Measurements from ENCODE around the gene SLC16A9. TPM values are rescaled to one million over a fixed set of nuclear protein-coding genes. Genes with fewer than 3 reads are reported as not detected.

The SLC16A9 gene
- total RNA-seq, 1 donor from 2014 or later, result 3.1 TPM

DNA sequence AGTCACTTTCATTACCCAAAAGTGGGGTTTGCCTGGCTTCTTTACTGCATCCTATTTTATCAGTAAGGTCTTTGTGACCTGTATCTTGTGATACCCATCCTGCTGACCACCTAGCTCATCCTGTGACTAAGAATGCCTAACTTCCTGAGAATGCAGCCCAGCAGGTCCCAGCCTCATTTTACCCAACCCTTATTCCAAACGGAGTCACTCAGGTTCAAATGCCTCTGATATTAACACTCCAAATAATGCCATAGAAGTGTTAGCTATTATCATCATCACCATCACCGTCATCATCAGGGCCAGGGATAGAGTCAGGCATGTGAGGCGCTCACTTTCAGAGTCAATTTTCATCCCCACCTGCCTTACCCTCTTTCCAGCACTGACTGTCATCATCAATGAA lies 85.5 kb downstream of the SLC16A9 start:
- H3K27ac ChIP-seq (ENCODE audit: low read depth, low read length), result no peak overlapping the region
- H3K4me3 ChIP-seq (ENCODE audit: low read length in 3 of 3), result no peak overlapping the region
- no peak overlapping the region for H3K9ac ChIP-seq (ENCODE audit: low read depth in 1 of 3, low read length in 3 of 3)
- H3K27me3 ChIP-seq (ENCODE audit: control insufficient read depth in 3 of 3, insufficient read depth in 3 of 3, low read length in 3 of 3), result no peaks in the 10 kb centered on the region
- no peaks in the 10 kb centered on the region for H3K9me3 ChIP-seq (ENCODE audit: control insufficient read depth in 3 of 3, low read length in 3 of 3)
- no peaks in the 10 kb centered on the region for H3K36me3 ChIP-seq (ENCODE audit: control insufficient read depth in 3 of 3, insufficient read depth in 3 of 3, low read length in 3 of 3)
- peaks cover 2 to 4% (median 3%) of the 10 kb centered on the region in 3 donors for H3K4me1 ChIP-seq (ENCODE audit: control insufficient read depth in 3 of 3, insufficient read depth in 3 of 3, low read length in 3 of 3)

- peak overlapping the region; percentile 39 for H3K27ac ChIP-seq (ENCODE audit: low read depth, low read length)
- H3K9ac ChIP-seq (ENCODE audit: low read depth in 1 of 3, low read length in 3 of 3), result no peak overlapping the region
- H3K4me1 ChIP-seq (ENCODE audit: control insufficient read depth in 3 of 3, insufficient read depth in 3 of 3, low read length in 3 of 3), result peaks cover 2 to 4% (median 3%) of the 10 kb centered on the region in 3 donors
- H3K27me3 ChIP-seq (ENCODE audit: control insufficient read depth in 3 of 3, insufficient read depth in 3 of 3, low read length in 3 of 3), result no peaks in the 10 kb centered on the region
- no peaks in the 10 kb centered on the region for H3K9me3 ChIP-seq (ENCODE audit: control insufficient read depth in 3 of 3, low read length in 3 of 3)
- H3K4me3 ChIP-seq (ENCODE audit: low read length in 3 of 3), result peak overlapping the region in 1 of 3 donors; percentile 7
- H3K36me3 ChIP-seq (ENCODE audit: control insufficient read depth in 3 of 3, insufficient read depth in 3 of 3, low read length in 3 of 3), result no peaks in the 10 kb centered on the region
Measured at GRCh38 chr10:59623133-59624121, 86.2 kb downstream of the SLC16A9 start.

DNA sequence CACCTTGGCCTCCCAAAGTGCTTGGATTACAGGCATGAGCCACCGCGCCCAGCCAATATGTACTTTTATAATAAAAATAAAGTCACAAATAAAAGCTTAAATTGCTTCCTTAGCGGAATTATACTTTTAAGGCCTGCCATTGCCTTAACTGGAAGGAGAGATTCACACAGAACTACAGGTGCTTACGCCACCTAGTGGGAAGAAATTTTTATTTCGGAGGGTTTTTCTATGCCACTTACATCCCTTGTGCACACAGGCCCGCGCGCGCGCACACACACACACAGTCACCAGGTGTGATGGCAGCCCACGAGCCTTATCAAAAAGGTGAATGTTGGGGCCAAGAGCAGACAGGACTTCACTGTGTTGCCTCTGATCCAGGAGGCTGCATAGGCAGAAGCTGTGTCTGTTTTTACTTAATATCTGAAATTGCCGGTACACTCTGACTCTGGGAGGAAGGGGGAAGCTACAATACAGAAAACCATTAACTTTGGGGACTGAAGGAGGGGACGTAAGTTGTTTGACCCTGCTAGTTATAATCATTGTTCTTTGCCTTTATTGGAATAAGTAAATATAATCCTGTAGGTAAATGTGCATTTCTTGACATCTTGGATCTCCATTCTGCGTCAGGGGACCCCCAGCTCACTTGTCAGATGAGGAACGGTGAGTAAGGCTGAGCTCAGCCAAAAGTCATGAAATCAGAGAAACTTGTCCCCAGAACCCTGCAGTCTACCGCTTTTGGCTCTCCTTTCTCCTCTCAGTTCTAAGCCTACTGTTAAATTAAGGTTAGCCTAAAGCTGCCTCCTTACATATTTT lies 87.1 kb downstream of the SLC16A9 start:
- Histone ChIP-seq H3K27ac (ENCODE audit: low read depth, low read length) (peak overlapping the region; percentile 39), H3K9me3 (ENCODE audit: control insufficient read depth in 3 of 3, low read length in 3 of 3) (no peaks in the 10 kb centered on the region), H3K36me3 (ENCODE audit: control insufficient read depth in 3 of 3, insufficient read depth in 3 of 3, low read length in 3 of 3) (no peaks in the 10 kb centered on the region), H3K9ac (ENCODE audit: low read depth in 1 of 3, low read length in 3 of 3) (no peak overlapping the region), H3K4me1 (ENCODE audit: control insufficient read depth in 3 of 3, insufficient read depth in 3 of 3, low read length in 3 of 3) (peaks cover 2 to 4% (median 3%) of the 10 kb centered on the region in 3 donors), H3K27me3 (ENCODE audit: control insufficient read depth in 3 of 3, insufficient read depth in 3 of 3, low read length in 3 of 3) (no peaks in the 10 kb centered on the region), H3K4me3 (ENCODE audit: low read length in 3 of 3) (no peak overlapping the region)

DNA sequence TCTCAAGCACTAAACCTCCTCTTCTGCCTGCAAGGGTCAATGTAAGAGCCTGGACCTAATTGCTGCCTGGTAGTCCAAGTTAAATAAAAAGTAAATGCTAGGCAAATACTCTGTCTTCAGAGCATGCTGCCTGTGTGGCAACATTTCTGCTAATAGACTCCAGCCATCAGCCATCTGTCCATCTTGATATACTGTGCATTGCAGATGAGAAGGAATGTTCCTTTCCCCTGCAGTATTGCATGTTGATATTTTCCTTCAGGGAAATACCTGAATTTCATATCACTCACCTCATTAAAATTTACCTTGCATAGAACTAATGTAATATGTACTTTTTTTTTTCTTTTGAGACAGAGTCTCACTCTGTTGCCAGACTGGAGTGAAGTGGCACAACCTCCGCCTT lies 87.9 kb downstream of the SLC16A9 start:
- no peak overlapping the region for H3K4me3 ChIP-seq (ENCODE audit: low read length in 3 of 3)
- H3K9me3 ChIP-seq (ENCODE audit: control insufficient read depth in 3 of 3, low read length in 3 of 3), result no peaks in the 10 kb centered on the region
- H3K36me3 ChIP-seq (ENCODE audit: control insufficient read depth in 3 of 3, insufficient read depth in 3 of 3, low read length in 3 of 3), result no peaks in the 10 kb centered on the region
- H3K27ac ChIP-seq (ENCODE audit: low read depth, low read length), result no peak overlapping the region
- H3K9ac ChIP-seq (ENCODE audit: low read depth in 1 of 3, low read length in 3 of 3), result no peak overlapping the region
- H3K27me3 ChIP-seq (ENCODE audit: control insufficient read depth in 3 of 3, insufficient read depth in 3 of 3, low read length in 3 of 3), result no peaks in the 10 kb centered on the region
- peaks cover 2 to 4% (median 3%) of the 10 kb centered on the region in 3 donors for H3K4me1 ChIP-seq (ENCODE audit: control insufficient read depth in 3 of 3, insufficient read depth in 3 of 3, low read length in 3 of 3)

DNA sequence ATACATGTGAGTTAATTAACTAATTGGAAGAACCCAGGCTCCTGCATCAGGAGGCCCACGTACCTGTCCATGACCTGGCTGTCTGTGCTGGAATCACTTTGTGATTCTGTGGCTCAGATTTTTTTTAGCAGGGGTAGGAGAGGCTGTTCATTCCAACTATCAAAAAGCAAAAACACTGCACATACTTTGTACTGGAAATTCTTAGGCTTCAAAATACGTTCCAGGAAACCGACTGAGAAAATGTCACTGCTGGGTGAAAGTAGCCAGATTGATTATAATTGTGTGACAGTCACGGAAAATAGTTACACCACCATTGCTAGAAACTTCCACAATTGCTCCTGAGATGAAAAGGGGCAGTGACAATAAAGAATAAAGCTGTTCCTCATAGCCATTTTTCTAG lies 91.0 kb downstream of the SLC16A9 start:
- Histone ChIP-seq H3K9ac (ENCODE audit: low read depth in 1 of 3, low read length in 3 of 3) (no peak overlapping the region), H3K4me3 (ENCODE audit: low read length in 3 of 3) (no peak overlapping the region), H3K4me1 (ENCODE audit: control insufficient read depth in 3 of 3, insufficient read depth in 3 of 3, low read length in 3 of 3) (peaks cover 0 to 2% (median 0%) of the 10 kb centered on the region in 3 donors), H3K36me3 (ENCODE audit: control insufficient read depth in 3 of 3, insufficient read depth in 3 of 3, low read length in 3 of 3) (no peaks in the 10 kb centered on the region), H3K27me3 (ENCODE audit: control insufficient read depth in 3 of 3, insufficient read depth in 3 of 3, low read length in 3 of 3) (no peaks in the 10 kb centered on the region), H3K27ac (ENCODE audit: low read depth, low read length) (no peak overlapping the region), H3K9me3 (ENCODE audit: control insufficient read depth in 3 of 3, low read length in 3 of 3) (no peaks in the 10 kb centered on the region)

- no peaks in the 10 kb centered on the region for H3K9me3 ChIP-seq (ENCODE audit: control insufficient read depth in 3 of 3, low read length in 3 of 3)
- no peak overlapping the region for H3K27ac ChIP-seq (ENCODE audit: low read depth, low read length)
- H3K9ac ChIP-seq (ENCODE audit: low read depth in 1 of 3, low read length in 3 of 3), result no peak overlapping the region
- H3K27me3 ChIP-seq (ENCODE audit: control insufficient read depth in 3 of 3, insufficient read depth in 3 of 3, low read length in 3 of 3), result no peaks in the 10 kb centered on the region
- H3K4me1 ChIP-seq (ENCODE audit: control insufficient read depth in 3 of 3, insufficient read depth in 3 of 3, low read length in 3 of 3), result peaks cover 0 to 2% (median 0%) of the 10 kb centered on the region in 3 donors
- no peaks in the 10 kb centered on the region for H3K36me3 ChIP-seq (ENCODE audit: control insufficient read depth in 3 of 3, insufficient read depth in 3 of 3, low read length in 3 of 3)
- no peak overlapping the region for H3K4me3 ChIP-seq (ENCODE audit: low read length in 3 of 3)
Measured at GRCh38 chr10:59617996-59618395, 91.7 kb downstream of the SLC16A9 start.

- Histone ChIP-seq H3K27ac (ENCODE audit: low read depth, low read length) (no peak overlapping the region), H3K27me3 (ENCODE audit: control insufficient read depth in 3 of 3, insufficient read depth in 3 of 3, low read length in 3 of 3) (no peaks in the 10 kb centered on the region), H3K4me3 (ENCODE audit: low read length in 3 of 3) (no peak overlapping the region), H3K4me1 (ENCODE audit: control insufficient read depth in 3 of 3, insufficient read depth in 3 of 3, low read length in 3 of 3) (no peaks in the 10 kb centered on the region), H3K36me3 (ENCODE audit: control insufficient read depth in 3 of 3, insufficient read depth in 3 of 3, low read length in 3 of 3) (no peaks in the 10 kb centered on the region), H3K9me3 (ENCODE audit: control insufficient read depth in 3 of 3, low read length in 3 of 3) (no peaks in the 10 kb centered on the region), H3K9ac (ENCODE audit: low read depth in 1 of 3, low read length in 3 of 3) (no peak overlapping the region)
Measured at GRCh38 chr10:59611048-59611447, 98.6 kb downstream of the SLC16A9 start.

DNA sequence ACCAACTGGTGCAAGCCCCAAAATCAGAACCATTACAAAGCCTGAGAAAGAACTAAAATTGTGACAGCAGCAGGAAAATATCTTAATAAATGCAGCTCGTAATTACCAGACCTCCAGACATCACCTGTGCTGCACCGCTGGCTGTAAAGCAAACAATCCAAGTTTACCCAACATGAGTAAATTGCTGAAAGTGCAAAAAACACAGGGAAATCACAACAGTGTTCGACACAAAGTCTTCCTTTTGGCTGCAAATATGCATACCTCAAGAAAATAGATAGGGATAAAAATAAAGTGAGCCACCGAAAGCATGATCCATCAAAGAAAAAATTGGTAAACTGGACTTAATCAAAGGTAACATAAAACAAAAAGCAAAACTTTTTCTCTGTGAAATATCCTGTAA lies 101.7 kb downstream of the SLC16A9 start:
- Histone ChIP-seq H3K36me3 (ENCODE audit: control insufficient read depth in 3 of 3, insufficient read depth in 3 of 3, low read length in 3 of 3) (no peaks in the 10 kb centered on the region), H3K4me1 (ENCODE audit: control insufficient read depth in 3 of 3, insufficient read depth in 3 of 3, low read length in 3 of 3) (no peaks in the 10 kb centered on the region), H3K9me3 (ENCODE audit: control insufficient read depth in 3 of 3, low read length in 3 of 3) (no peaks in the 10 kb centered on the region), H3K27ac (ENCODE audit: low read depth, low read length) (no peak overlapping the region), H3K9ac (ENCODE audit: low read depth in 1 of 3, low read length in 3 of 3) (no peak overlapping the region), H3K27me3 (ENCODE audit: control insufficient read depth in 3 of 3, insufficient read depth in 3 of 3, low read length in 3 of 3) (no peaks in the 10 kb centered on the region), H3K4me3 (ENCODE audit: low read length in 3 of 3) (no peak overlapping the region)

DNA sequence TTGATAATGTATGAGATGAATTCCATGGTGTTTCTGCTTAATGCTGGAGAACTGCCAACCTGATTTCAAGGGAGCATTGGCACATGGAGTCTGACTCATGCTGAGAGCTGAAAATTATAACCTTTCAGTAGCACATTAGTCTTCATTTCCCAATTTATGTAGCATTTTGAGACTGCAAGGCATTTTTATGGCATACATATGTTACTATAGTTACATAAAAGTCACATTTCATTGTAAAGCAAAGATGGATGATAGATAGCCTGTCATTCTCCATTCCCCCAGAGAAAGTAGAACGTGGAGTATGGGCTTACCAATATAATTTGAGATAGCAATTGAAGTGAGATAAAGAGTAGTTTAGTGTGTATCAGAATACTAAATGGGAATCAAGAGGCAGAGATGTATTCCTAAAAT lies 103.1 kb downstream of the SLC16A9 start:
- Histone ChIP-seq H3K4me3 (ENCODE audit: low read length in 3 of 3) (no peak overlapping the region), H3K4me1 (ENCODE audit: control insufficient read depth in 3 of 3, insufficient read depth in 3 of 3, low read length in 3 of 3) (no peaks in the 10 kb centered on the region), H3K9me3 (ENCODE audit: control insufficient read depth in 3 of 3, low read length in 3 of 3) (no peaks in the 10 kb centered on the region), H3K9ac (ENCODE audit: low read depth in 1 of 3, low read length in 3 of 3) (no peak overlapping the region), H3K27me3 (ENCODE audit: control insufficient read depth in 3 of 3, insufficient read depth in 3 of 3, low read length in 3 of 3) (no peaks in the 10 kb centered on the region), H3K27ac (ENCODE audit: low read depth, low read length) (no peak overlapping the region), H3K36me3 (ENCODE audit: control insufficient read depth in 3 of 3, insufficient read depth in 3 of 3, low read length in 3 of 3) (no peaks in the 10 kb centered on the region)

- no peak overlapping the region for H3K27ac ChIP-seq (ENCODE audit: low read depth, low read length)
- no peaks in the 10 kb centered on the region for H3K36me3 ChIP-seq (ENCODE audit: control insufficient read depth in 3 of 3, insufficient read depth in 3 of 3, low read length in 3 of 3)
- H3K9ac ChIP-seq (ENCODE audit: low read depth in 1 of 3, low read length in 3 of 3), result no peak overlapping the region
- no peaks in the 10 kb centered on the region for H3K9me3 ChIP-seq (ENCODE audit: control insufficient read depth in 3 of 3, low read length in 3 of 3)
- no peaks in the 10 kb centered on the region for H3K4me1 ChIP-seq (ENCODE audit: control insufficient read depth in 3 of 3, insufficient read depth in 3 of 3, low read length in 3 of 3)
- no peaks in the 10 kb centered on the region for H3K27me3 ChIP-seq (ENCODE audit: control insufficient read depth in 3 of 3, insufficient read depth in 3 of 3, low read length in 3 of 3)
- H3K4me3 ChIP-seq (ENCODE audit: low read length in 3 of 3), result no peak overlapping the region
Measured at GRCh38 chr10:59601985-59602384, 107.7 kb downstream of the SLC16A9 start.

Data from skeletal muscle tissue (tissue), 4 donors.